Aorta (tissue), 5 donors: ENCODE results near the gene HIGD2A. TPM values are rescaled to one million over a fixed set of nuclear protein-coding genes. Genes with fewer than 3 reads are reported as not detected.

ENCODE experiments used
- ATAC-seq: fragments of 200-7000 bp; cut with Tn5 transposase; one replicate; pipeline ENCODE4 v1.9.1; 2022; ENCODE audit warnings: moderate library complexity; ENCODE audit not compliant: low FRiP score
- DNase-seq, 2 donors: peaks; one replicate each; pipeline ENCODE4 v3.0.0-alpha.2; 2020
- H3K27ac ChIP-seq, 2 donors: one replicate each; pipeline ENCODE4 v1.5.1; 2013; ENCODE audit warnings: low read length in 2 of 2, mild to moderate bottlenecking in 2 of 2, moderate library complexity in 2 of 2, control low read depth in 1 of 2, inconsistent platforms in 1 of 2, low read depth in 1 of 2
- H3K27me3 ChIP-seq, 2 donors: one replicate each; pipeline ENCODE4 v1.6.1; 2013; ENCODE audit warnings: control low read depth in 1 of 2, low read length in 1 of 2, mild to moderate bottlenecking in 1 of 2, moderate library complexity in 1 of 2; ENCODE audit not compliant: insufficient read depth in 2 of 2, control insufficient read depth in 1 of 2
- H3K36me3 ChIP-seq, 2 donors: one replicate each; pipeline ENCODE4 v1.6.1; 2013; ENCODE audit warnings: control low read depth in 1 of 2, low read length in 1 of 2, mild to moderate bottlenecking in 1 of 2; ENCODE audit not compliant: insufficient read depth in 2 of 2, control insufficient read depth in 1 of 2
- H3K4me1 ChIP-seq, 2 donors: one replicate each; pipeline ENCODE4 v1.6.1; 2013; ENCODE audit warnings: low read length in 2 of 2, control low read depth in 1 of 2, mild to moderate bottlenecking in 1 of 2, moderate library complexity in 1 of 2; ENCODE audit not compliant: insufficient read depth in 2 of 2, control insufficient read depth in 1 of 2
- H3K4me3 ChIP-seq, 2 donors: one replicate each; pipeline ENCODE4 v1.5.1; 2013; ENCODE audit warnings: low read length in 2 of 2, control low read depth in 1 of 2, mild to moderate bottlenecking in 1 of 2
- H3K9me3 ChIP-seq: one replicate; pipeline ENCODE4 v1.6.1; 2013; ENCODE audit warnings: mild to moderate bottlenecking, low read length; ENCODE audit not compliant: control insufficient read depth
- WGBS, 2 donors: extraction: QIAGEN DNeasy Blood & Tissue Kit; methylation state at CpG; one replicate each; pipeline ENCODE4 v1.1.7; 2013; 5-methylcytosine and 5-hydroxymethylcytosine counted together
- intact Hi-C, 2 donors: fragments of 100-400 bp; cut with DNase I; formaldehyde crosslinking; loops; one replicate each; pipeline versions ENCODE4 v1.14.2 to v1.15.0; 2022
- microRNA-seq, 2 donors: library from miRNA; unstranded; fragments of <30 nt; microRNA quantifications; one replicate each; pipeline ENCODE4 v1.2.0, GENCODE V29; 2020
- polyA plus RNA-seq, 2 donors: library from polyadenylated mRNA; stranded (reverse); fragments of 200-250 nt; gene quantifications; one replicate each; pipeline ENCODE4 v1.2.3, GENCODE V29; 2013
- total RNA-seq, 2 donors: library from RNA; stranded (reverse); fragmentation: NEBNext Ultra II Directional; extraction: Animal tissue kit (Norgen Biotek cat#: 25700); gene quantifications; one replicate each; pipeline ENCODE4 v1.2.1, GENCODE V29; 2021
- donor health status: healthy with polysubstance abuse.
- donor health status: Bipolar disorder and iron deficiency.
- donor health status: DM: no; HTN: no; CAD: no.
- donor health status: DM: no; HTN: no; CAD: no.
- donor health status: DM: yes; HTN: yes; CAD: no.

Gene HIGD2A
- total and polyA plus RNA-seq, 4 donors, result 46.8 to 75.5 (median 65.1) TPM

DNA sequence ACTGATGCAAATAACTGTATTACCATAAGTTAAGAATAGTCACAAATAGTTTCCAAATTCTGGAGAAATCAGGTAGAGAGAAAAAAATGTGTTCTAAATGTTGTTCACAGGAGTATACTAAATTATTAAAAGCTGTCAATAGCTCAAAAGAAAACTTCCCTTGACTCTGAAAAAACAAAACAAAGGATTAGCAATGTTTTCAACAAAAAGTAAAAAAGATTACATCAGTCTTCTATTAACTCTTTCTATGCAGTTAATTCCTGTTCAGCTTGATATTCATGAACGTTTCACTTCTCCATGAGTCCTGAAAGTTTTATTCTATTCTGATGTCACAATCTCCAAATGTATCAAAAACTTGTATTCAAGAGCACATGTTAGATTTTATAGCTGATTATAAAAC, 37.2 kb downstream of the HIGD2A start:
- Histone ChIP-seq H3K27me3 (no peaks in the 10 kb centered on the region), H3K4me3 (no peak overlapping the region), H3K9me3 (no peaks in the 10 kb centered on the region), H3K27ac (no peak overlapping the region), H3K4me1 (no peaks in the 10 kb centered on the region), H3K36me3 (no peaks in the 10 kb centered on the region)
- no peak for ATAC-seq
- intact Hi-C loops, result no loop called here
- DNase-seq, result no peak
- 81 to 89% methylated on average over 1 of the region's 1 CpG for WGBS, 2 donors

GRCh38 chr5:176426876-176427275, 38.3 kb downstream of the HIGD2A start:
- no peaks in the 10 kb centered on the region for H3K9me3 ChIP-seq
- WGBS, 2 donors, result 85 to 91% methylated on average over 1 of the region's 1 CpG
- intact Hi-C loops, result no loop called here
- no peak overlapping the region for H3K27ac ChIP-seq
- no peaks in the 10 kb centered on the region for H3K4me1 ChIP-seq
- H3K27me3 ChIP-seq, result no peaks in the 10 kb centered on the region
- no peak for DNase-seq
- H3K36me3 ChIP-seq, result no peaks in the 10 kb centered on the region
- no peak overlapping the region for H3K4me3 ChIP-seq
- no peak for ATAC-seq

DNA sequence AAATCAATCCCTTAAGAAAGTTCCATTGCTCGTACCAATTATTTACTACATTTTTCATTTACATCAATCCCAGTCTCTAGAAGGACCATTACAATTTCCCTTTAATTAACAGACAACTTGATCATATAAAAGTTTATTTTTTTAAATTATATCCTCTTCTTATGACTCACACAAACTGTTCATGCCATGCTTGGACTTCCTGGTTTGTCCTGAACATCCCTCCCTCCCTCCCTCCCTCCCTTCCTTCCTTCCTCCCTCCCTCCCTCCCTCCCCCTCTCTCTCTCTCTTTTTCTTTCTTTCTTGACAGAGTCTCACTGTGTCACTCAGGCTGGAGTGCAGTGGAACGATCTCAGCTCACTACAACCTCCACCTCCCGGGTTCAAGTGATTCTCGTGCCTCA, 39.4 kb downstream of the HIGD2A start:
- Histone ChIP-seq H3K4me3 (no peak overlapping the region), H3K4me1 (no peaks in the 10 kb centered on the region), H3K27ac (no peak overlapping the region), H3K27me3 (no peaks in the 10 kb centered on the region), H3K36me3 (no peaks in the 10 kb centered on the region), H3K9me3 (no peaks in the 10 kb centered on the region)
- DNase-seq, result no peak
- 66 to 78% methylated on average over 4 of the region's 4 CpGs for WGBS, 2 donors
- intact Hi-C loops, result no loop called here
- no peak for ATAC-seq

GRCh38 chr5:176429972-176430371, 41.4 kb downstream of the HIGD2A start:
- 78% methylated on average over 4 of the region's 4 CpGs for WGBS, 2 donors
- Histone ChIP-seq H3K9me3 (no peaks in the 10 kb centered on the region), H3K27ac (no peak overlapping the region), H3K27me3 (no peaks in the 10 kb centered on the region), H3K4me3 (no peak overlapping the region), H3K4me1 (no peaks in the 10 kb centered on the region), H3K36me3 (no peaks in the 10 kb centered on the region)
- intact Hi-C loops, result no loop called here
- ATAC-seq (no peak), DNase-seq (no peak)

DNA sequence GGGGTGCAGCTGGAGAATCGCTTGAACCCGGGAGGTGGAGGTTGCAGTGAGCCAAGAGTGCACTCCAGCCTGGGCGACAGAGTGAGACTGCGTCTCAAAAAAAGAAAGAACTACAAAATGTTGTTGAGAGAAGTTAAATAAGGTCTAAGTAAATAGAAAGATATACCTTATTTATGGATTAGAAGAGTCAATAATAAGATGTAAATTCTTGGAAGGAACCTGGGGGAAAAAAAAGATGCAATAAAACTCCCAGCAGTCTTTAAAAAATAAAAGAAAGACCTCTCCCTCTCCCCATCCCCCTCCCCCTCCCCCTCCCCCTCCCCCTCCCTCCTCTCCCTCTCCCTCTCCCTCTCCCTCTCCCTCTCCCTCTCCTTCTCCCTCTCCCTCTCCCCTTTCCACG, 44.2 kb downstream of the HIGD2A start:
- ATAC-seq (no peak), DNase-seq (no peak)
- Histone ChIP-seq H3K27ac (no peak overlapping the region), H3K9me3 (no peaks in the 10 kb centered on the region), H3K4me1 (no peaks in the 10 kb centered on the region), H3K27me3 (no peaks in the 10 kb centered on the region), H3K4me3 (no peak overlapping the region), H3K36me3 (no peaks in the 10 kb centered on the region)
- intact Hi-C loops, result no loop called here
- WGBS, 2 donors, result 88 to 89% methylated on average over 4 to 5 of the region's 5 CpGs

- intact Hi-C loops, result no loop called here
- DNase-seq, result no peak
- WGBS, 2 donors, result 55 to 56% methylated on average over 5 of the region's 5 CpGs
- Histone ChIP-seq H3K27ac (no peak overlapping the region), H3K27me3 (no peaks in the 10 kb centered on the region), H3K36me3 (no peaks in the 10 kb centered on the region), H3K9me3 (no peaks in the 10 kb centered on the region), H3K4me3 (no peak overlapping the region), H3K4me1 (no peaks in the 10 kb centered on the region)
- ATAC-seq, result no peak
Observed at GRCh38 chr5:176436656-176437055, 48.1 kb downstream of the HIGD2A start.

DNA sequence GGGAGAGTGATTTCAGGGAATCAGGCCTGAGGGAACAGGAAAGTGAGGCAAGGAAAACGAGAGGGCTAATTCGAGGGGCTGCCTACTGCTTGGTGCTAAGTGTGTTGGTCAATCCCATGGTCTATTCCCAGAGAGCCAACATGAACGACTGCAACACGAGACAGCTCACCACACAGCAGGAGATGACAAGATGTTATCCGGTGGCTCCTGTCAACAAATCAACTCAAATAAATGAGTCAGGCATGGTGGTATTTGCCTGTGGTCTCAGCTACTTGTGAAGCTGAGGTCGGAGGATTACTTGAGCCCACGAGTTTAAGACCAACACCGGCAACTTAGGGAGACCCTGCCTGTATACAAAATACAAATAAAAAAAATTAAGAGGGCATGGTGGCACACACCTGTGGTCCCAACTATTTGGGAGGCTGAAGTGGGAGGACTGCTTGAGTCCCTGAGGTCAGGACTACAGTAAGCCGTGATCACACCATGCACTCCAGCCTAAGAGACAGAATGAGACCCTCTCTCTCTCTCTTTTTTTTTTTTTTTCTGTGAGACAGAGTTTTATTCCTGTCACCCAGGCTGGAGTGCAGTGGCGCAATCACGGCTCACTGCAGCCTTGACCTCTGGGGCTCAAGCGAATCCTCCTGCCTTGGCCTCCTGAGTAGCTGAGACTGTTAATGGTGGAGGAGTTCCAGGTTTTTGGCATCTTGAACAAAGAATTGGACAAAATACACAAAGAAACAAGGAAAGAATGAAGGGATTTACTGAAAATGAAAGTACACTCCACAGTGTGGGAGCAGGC, 50.6 kb downstream of the HIGD2A start:
- no peak for ATAC-seq
- Histone ChIP-seq H3K9me3 (no peaks in the 10 kb centered on the region), H3K4me1 (no peaks in the 10 kb centered on the region), H3K27ac (no peak overlapping the region), H3K4me3 (no peak overlapping the region), H3K36me3 (no peaks in the 10 kb centered on the region), H3K27me3 (no peaks in the 10 kb centered on the region)
- intact Hi-C loops, result no loop called here
- no peak for DNase-seq
- 78% methylated on average over 12 of the region's 12 CpGs for WGBS, 2 donors

Small RNA genes lying within 50 kb of the gene (microRNA-seq; reads per million reads assigned to microRNA genes)
- 8.0 to 11.3 reads per million in 2 donors for gene MIR1271

Other genes with a start within 250 kb of the HIGD2A start
- 10 to 100 TPM; 13.7 to 19.7 TPM for gene SIMC1, start 150.3 kb upstream of the HIGD2A start, total RNA-seq
- 1 to 10 TPM; 2.6 to 4.6 TPM for gene SIMC1, start 150.3 kb upstream of the HIGD2A start, polyA plus RNA-seq
- 10 to 100 TPM; 77.7 to 78.4 TPM for gene KIAA1191, start 27.0 kb upstream of the HIGD2A start, total RNA-seq
- 10 to 100 TPM; 57.2 to 78.0 TPM for gene KIAA1191, start 27.0 kb upstream of the HIGD2A start, polyA plus RNA-seq
- gene ARL10, start 23.3 kb upstream of the HIGD2A start, total RNA-seq, result 10 to 100 TPM; 13.3 to 32.4 TPM
- 1 to 10 TPM; 1.1 to 8.3 TPM for gene ARL10, start 23.3 kb upstream of the HIGD2A start, polyA plus RNA-seq
- 10 to 100 TPM in 1 of 2 donors, 1 to 10 TPM in 1; 9.7 to 19.2 TPM for gene NOP16, start 153 bp upstream of the HIGD2A start, total RNA-seq
- 10 to 100 TPM; 12.3 to 15.0 TPM for gene NOP16, start 153 bp upstream of the HIGD2A start, polyA plus RNA-seq
- 100 to 1,000 TPM in 1 of 2 donors, 10 to 100 TPM in 1; 86.7 to 124 TPM for gene CLTB, start 27.8 kb downstream of the HIGD2A start, total RNA-seq
- 100 to 1,000 TPM; 143 to 160 TPM for gene CLTB, start 27.8 kb downstream of the HIGD2A start, polyA plus RNA-seq
- gene FAF2, start 59.6 kb downstream of the HIGD2A start, total RNA-seq, result 10 to 100 TPM; 27.5 to 31.4 TPM
- gene FAF2, start 59.6 kb downstream of the HIGD2A start, polyA plus RNA-seq, result 10 to 100 TPM in 1 of 2 donors, 1 to 10 TPM in 1; 5.0 to 10.3 TPM
- gene RNF44, start 148.7 kb downstream of the HIGD2A start, total RNA-seq, result 10 to 100 TPM; 23.2 to 40.6 TPM
- gene RNF44, start 148.7 kb downstream of the HIGD2A start, polyA plus RNA-seq, result 10 to 100 TPM in 1 of 2 donors, 1 to 10 TPM in 1; 8.5 to 13.4 TPM
- gene CDHR2, start 160.6 kb downstream of the HIGD2A start, total RNA-seq, result not detected
- 10 to 100 TPM in 1 of 2 donors, under 1 TPM in 1; 0.08 to 21.5 TPM for gene CDHR2, start 160.6 kb downstream of the HIGD2A start, polyA plus RNA-seq
- gene GPRIN1, start 221.4 kb downstream of the HIGD2A start, total RNA-seq, result under 1 TPM; 0.81 to 0.87 TPM
- under 1 TPM; 0.15 to 0.50 TPM for gene GPRIN1, start 221.4 kb downstream of the HIGD2A start, polyA plus RNA-seq
- gene SNCB, start 241.8 kb downstream of the HIGD2A start, total RNA-seq, result not detected
- gene SNCB, start 241.8 kb downstream of the HIGD2A start, polyA plus RNA-seq, result not detected
- gene EIF4E1B, start 241.9 kb downstream of the HIGD2A start, total RNA-seq, result not detected
- not detected for gene EIF4E1B, start 241.9 kb downstream of the HIGD2A start, polyA plus RNA-seq